ENCODE data around the gene MAL.

MAL gene

DNA sequence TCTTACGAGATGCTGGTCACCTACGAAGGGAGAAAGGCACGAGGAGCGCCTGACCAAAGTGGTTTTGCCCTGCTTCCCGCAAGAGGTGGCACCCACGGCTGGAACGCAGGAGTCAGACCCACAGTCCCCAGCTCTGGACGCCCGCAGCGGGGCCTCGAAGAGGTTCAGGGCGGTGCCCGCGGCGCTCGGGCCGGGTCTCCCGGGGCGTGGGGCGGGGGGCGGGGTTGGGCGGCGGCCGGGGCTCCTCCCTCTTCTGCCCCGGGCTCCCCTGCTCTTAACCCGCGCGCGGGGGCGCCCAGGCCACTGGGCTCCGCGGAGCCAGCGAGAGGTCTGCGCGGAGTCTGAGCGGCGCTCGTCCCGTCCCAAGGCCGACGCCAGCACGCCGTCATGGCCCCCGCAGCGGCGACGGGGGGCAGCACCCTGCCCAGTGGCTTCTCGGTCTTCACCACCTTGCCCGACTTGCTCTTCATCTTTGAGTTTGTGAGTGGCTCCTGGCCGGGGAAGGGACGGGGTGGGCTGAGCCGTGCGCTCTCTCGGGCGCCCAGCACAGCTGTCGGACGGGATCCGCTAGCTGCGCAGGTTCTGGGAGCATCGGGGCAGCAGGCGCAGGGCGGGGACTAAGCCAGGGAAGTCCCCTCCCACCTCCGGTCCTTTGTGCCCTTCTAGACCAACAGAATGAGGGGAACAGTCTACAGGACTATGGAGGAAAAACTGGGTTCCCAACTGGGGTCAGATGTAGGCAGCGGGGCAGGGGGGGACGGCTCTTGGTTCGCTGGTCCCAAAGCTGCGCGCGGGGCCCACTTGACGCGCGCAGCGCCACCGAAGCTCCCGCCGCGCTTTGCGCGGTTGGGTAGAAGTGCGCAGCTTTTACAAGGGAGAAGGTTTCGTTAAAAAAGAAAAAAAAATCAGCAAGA is at the start of gene MAL:
Gene MAL, plus strand, starts transcription at position 303 of the 914 bp plus-strand sequence. Its CDS starts 85 bp downstream, at position 388.
- ATAC-seq (ENCODE audit: low read depth): no peak
- H3K9me3 ChIP-seq (ENCODE audit: severe bottlenecking): no peaks in the 10 kb centered on the region

DNA sequence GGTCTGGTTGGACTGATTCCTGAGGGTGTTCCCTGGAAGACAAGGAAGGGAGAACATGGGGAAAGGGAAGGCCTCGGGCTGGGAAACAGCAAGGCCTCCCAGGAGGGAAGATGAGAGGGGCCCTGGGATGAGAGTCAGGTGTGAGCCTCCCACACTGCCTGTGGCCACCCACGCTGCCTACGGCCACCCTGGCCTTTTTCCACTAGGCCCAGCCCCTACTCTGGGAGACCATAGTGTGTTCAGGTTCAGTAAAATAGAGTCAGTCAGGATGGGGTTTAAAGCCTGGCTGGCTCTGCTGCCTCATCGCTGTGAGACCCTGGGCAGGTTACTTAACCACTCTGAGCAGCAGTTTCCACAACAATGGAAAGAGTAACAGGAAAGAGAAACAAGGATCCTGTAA is 47.7 kb upstream of the MAL start:
- Histone ChIP-seq H3K4me3 (ENCODE audit: severe bottlenecking) (no peak overlapping the region), H3K9me3 (ENCODE audit: severe bottlenecking) (no peaks in the 10 kb centered on the region), H3K4me1 (ENCODE audit: insufficient read depth, poor library complexity, severe bottlenecking) (no peaks in the 10 kb centered on the region), H3K27ac (ENCODE audit: poor library complexity, severe bottlenecking) (no peak overlapping the region), H3K27me3 (ENCODE audit: insufficient read depth, poor library complexity, severe bottlenecking) (peaks cover 8% of the 10 kb centered on the region), H3K36me3 (ENCODE audit: low read depth) (no peaks in the 10 kb centered on the region)
- no peak for DNase-seq (ENCODE audit: low spot score)
- TF ChIP-seq, protein P1, sequence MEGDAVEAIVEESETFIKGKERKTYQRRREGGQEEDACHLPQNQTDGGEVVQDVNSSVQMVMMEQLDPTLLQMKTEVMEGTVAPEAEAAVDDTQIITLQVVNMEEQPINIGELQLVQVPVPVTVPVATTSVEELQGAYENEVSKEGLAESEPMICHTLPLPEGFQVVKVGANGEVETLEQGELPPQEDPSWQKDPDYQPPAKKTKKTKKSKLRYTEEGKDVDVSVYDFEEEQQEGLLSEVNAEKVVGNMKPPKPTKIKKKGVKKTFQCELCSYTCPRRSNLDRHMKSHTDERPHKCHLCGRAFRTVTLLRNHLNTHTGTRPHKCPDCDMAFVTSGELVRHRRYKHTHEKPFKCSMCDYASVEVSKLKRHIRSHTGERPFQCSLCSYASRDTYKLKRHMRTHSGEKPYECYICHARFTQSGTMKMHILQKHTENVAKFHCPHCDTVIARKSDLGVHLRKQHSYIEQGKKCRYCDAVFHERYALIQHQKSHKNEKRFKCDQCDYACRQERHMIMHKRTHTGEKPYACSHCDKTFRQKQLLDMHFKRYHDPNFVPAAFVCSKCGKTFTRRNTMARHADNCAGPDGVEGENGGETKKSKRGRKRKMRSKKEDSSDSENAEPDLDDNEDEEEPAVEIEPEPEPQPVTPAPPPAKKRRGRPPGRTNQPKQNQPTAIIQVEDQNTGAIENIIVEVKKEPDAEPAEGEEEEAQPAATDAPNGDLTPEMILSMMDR (IDR thresholded peaks at IDR 0.05; ENCODE audit: poor library complexity, severe bottlenecking): no peak
- ATAC-seq (ENCODE audit: low read depth): no peak

More for the DNA sequence above, at the start of gene MAL:
- TF ChIP-seq, protein P1 (IDR thresholded peaks at IDR 0.05; ENCODE audit: poor library complexity, severe bottlenecking): no peak
- no peak for DNase-seq (ENCODE audit: low spot score)
- Histone ChIP-seq H3K27ac (ENCODE audit: poor library complexity, severe bottlenecking) (no peak within 1 kb of the TSS), H3K36me3 (ENCODE audit: low read depth) (no peaks in the 10 kb centered on the region), H3K4me3 (ENCODE audit: severe bottlenecking) (no peak within 1 kb of the TSS), H3K4me1 (ENCODE audit: insufficient read depth, poor library complexity, severe bottlenecking) (no peaks in the 10 kb centered on the region), H3K27me3 (ENCODE audit: insufficient read depth, poor library complexity, severe bottlenecking) (peaks cover 62% of the 10 kb centered on the region)

- DNase-seq (ENCODE audit: low spot score): no peak
- H3K27me3 ChIP-seq (ENCODE audit: insufficient read depth, poor library complexity, severe bottlenecking): peaks cover 8% of the 10 kb centered on the region
- no peaks in the 10 kb centered on the region for H3K4me1 ChIP-seq (ENCODE audit: insufficient read depth, poor library complexity, severe bottlenecking)
- TF ChIP-seq, protein P1 (IDR thresholded peaks at IDR 0.05; ENCODE audit: poor library complexity, severe bottlenecking): no peak
- H3K27ac ChIP-seq (ENCODE audit: poor library complexity, severe bottlenecking): no peak overlapping the region
- H3K9me3 ChIP-seq (ENCODE audit: severe bottlenecking): no peaks in the 10 kb centered on the region
- H3K36me3 ChIP-seq (ENCODE audit: low read depth): no peaks in the 10 kb centered on the region
- H3K4me3 ChIP-seq (ENCODE audit: severe bottlenecking): no peak overlapping the region
- no peak for ATAC-seq (ENCODE audit: low read depth)
Observed at GRCh38 chr2:94978917-94979316, 46.6 kb upstream of the MAL start.

DNA sequence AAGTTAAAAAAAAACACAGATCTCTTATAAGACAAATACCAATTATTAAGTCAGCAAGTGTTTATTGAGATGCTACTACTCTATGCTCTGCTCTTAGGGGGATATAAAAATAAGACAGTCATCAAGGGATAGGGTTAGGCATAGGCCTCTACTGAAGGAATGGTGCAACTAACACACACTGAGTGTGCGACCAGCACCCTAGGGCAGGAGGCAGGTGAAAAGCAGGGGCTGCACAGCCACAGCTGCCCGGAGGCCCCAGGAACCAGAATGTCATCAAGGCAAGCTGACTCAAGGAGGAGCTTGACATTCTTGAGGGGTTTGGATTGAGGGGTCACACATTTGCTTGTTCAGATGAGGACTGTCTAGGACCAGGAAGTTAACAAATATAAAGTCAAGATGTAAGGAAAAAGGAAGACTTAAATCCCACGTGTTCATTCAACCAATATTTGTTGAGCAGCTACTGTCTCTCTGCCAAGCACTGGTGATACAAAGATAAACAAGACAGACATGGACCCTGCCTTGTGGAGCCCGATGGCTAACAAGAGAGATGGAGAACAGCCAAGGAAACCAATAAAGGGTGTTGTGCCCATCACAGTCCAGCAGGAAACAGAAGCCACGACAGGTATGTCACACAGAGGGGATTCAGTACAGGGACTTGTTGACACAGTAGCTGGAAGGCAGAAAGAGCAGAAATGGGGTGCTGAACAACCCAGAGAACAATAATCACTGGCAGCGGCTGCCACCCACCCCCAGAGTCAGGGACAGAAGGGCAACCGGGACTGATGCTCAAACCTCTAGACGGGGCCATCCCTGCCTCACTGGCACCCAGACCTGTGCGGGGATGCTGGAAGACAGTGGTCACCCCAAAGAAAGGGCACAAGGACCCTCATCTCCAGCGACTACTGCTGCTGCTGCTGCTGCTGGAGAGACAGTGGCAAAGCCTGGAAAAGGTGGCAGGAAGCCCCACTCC is 45.8 kb upstream of the MAL start:
- TF ChIP-seq, protein P1 (IDR thresholded peaks at IDR 0.05; ENCODE audit: poor library complexity, severe bottlenecking): no peak
- Histone ChIP-seq H3K4me1 (ENCODE audit: insufficient read depth, poor library complexity, severe bottlenecking) (no peaks in the 10 kb centered on the region), H3K4me3 (ENCODE audit: severe bottlenecking) (no peak overlapping the region), H3K9me3 (ENCODE audit: severe bottlenecking) (no peaks in the 10 kb centered on the region), H3K27ac (ENCODE audit: poor library complexity, severe bottlenecking) (no peak overlapping the region), H3K36me3 (ENCODE audit: low read depth) (no peaks in the 10 kb centered on the region), H3K27me3 (ENCODE audit: insufficient read depth, poor library complexity, severe bottlenecking) (peaks cover 8% of the 10 kb centered on the region)
- ATAC-seq (ENCODE audit: low read depth) (no peak), DNase-seq (ENCODE audit: low spot score) (no peak)

Data from RWPE2 (cell line).